GM12872 (cell line): ENCODE measurements around the gene COL5A1.

Experiments used
- CTCF ChIP-seq: IDR thresholded peaks from 3 replicates; pipeline ENCODE4 v1.5.1; 2011; ENCODE audit warnings: low read depth, mild to moderate bottlenecking, low read length, moderate library complexity; ENCODE audit not compliant: insufficient read depth

COL5A1 gene

GRCh38 chr9:134597041-134597913 lies 44.3 kb upstream of the COL5A1 start:
- no peak for TF ChIP-seq CTCF

GRCh38 chr9:134597957-134598883 lies 43.4 kb upstream of the COL5A1 start:
- TF ChIP-seq CTCF: no peak

GRCh38 chr9:134598884-134599245 lies 42.7 kb upstream of the COL5A1 start:
- TF ChIP-seq CTCF: no peak

GRCh38 chr9:134600371-134600770 lies 41.2 kb upstream of the COL5A1 start:
- no peak for TF ChIP-seq CTCF

- TF ChIP-seq CTCF: no peak
Observed at GRCh38 chr9:134600836-134601638, 40.6 kb upstream of the COL5A1 start.

GRCh38 chr9:134601764-134602163 lies 39.8 kb upstream of the COL5A1 start:
- no peak for TF ChIP-seq CTCF
